ENCODE measurements around the gene C10orf105.

- TF ChIP-seq EZH2 (IDR thresholded peaks at IDR 0.05; ENCODE audit: borderline replicate concordance, low read length) = no peak
- no peak for TF ChIP-seq CTCF (IDR thresholded peaks at IDR 0.05; ENCODE audit: low read length)
Measured at GRCh38 chr10:71745664-71746250, 26.2 kb upstream of the C10orf105 start.

Measured in OCI-LY1 (cell line).